Lung (tissue), 16 donors: ENCODE results near the gene POU2AF3. TPM values are rescaled to one million over a fixed set of nuclear protein-coding genes. Genes with fewer than 3 reads are reported as not detected.

Experiments used
- ATAC-seq: fragments of 200-7000 bp; cut with Tn5 transposase; one replicate; pipeline ENCODE4 v1.9.1; 2020; ENCODE audit warnings: moderate number of reproducible peaks; ENCODE audit not compliant: insufficient read depth, low FRiP score
- DNase-seq, 3 donors: peaks; one replicate each; pipeline ENCODE4 v3.0.0-alpha.2; 2013 to 2017
- H3K27ac ChIP-seq, 2 donors: one replicate each; pipeline ENCODE4 v1.5.1; 2013; ENCODE audit warnings: mild to moderate bottlenecking in 2 of 2, moderate library complexity in 2 of 2, control low read depth in 1 of 2, inconsistent platforms in 1 of 2, low read depth in 1 of 2, low read length in 1 of 2
- H3K27me3 ChIP-seq, 3 donors: one replicate each; pipeline ENCODE4 v1.5.1; 2013; ENCODE audit warnings: low read length in 2 of 3; ENCODE audit not compliant: control insufficient read depth in 3 of 3, insufficient read depth in 3 of 3
- H3K36me3 ChIP-seq, 4 donors: one replicate each; pipeline ENCODE4 v1.5.1; 2013; ENCODE audit warnings: low read length in 4 of 4, mild to moderate bottlenecking in 1 of 4, moderate library complexity in 1 of 4; ENCODE audit not compliant: control insufficient read depth in 4 of 4, insufficient read depth in 4 of 4
- H3K4me1 ChIP-seq, 5 donors: one replicate each; pipeline ENCODE4 v1.5.1; 2013; ENCODE audit warnings: low read length in 5 of 5, mild to moderate bottlenecking in 2 of 5, moderate library complexity in 1 of 5; ENCODE audit not compliant: control insufficient read depth in 5 of 5, insufficient read depth in 5 of 5
- H3K4me3 ChIP-seq: one replicate; pipeline ENCODE4 v1.5.1; 2013; ENCODE audit warnings: mild to moderate bottlenecking, control low read depth, moderate library complexity
- H3K9ac ChIP-seq, 2 donors: one replicate each; pipeline ENCODE4 v1.5.1; 2013; ENCODE audit warnings: low read length in 2 of 2, control low read depth in 1 of 2; ENCODE audit not compliant: insufficient read depth in 1 of 2
- H3K9me3 ChIP-seq, 4 donors: one replicate each; pipeline ENCODE4 v1.5.1; 2013; ENCODE audit warnings: low read length in 3 of 4, mild to moderate bottlenecking in 1 of 4, moderate library complexity in 1 of 4; ENCODE audit not compliant: control insufficient read depth in 4 of 4, insufficient read depth in 3 of 4
- CTCF ChIP-seq: IDR thresholded peaks from 2 replicates; pipeline ENCODE4 v1.5.1; 2012; ENCODE audit warnings: mild to moderate bottlenecking; ENCODE audit errors: control extremely low read depth, extremely low read depth
- WGBS, 2 donors: extraction: QIAGEN DNeasy Blood & Tissue Kit; methylation state at CpG; one replicate each; pipeline ENCODE4 v1.1.7; 2013; 5-methylcytosine and 5-hydroxymethylcytosine counted together
- long read RNA-seq, 5 donors: transcript quantifications; one replicate each; lab custom pipeline, GENCODE V29; 2026
- polyA plus RNA-seq, 2 donors: library from polyadenylated mRNA; stranded (reverse); fragments of 200-250 nt; gene quantifications; one replicate each; pipeline ENCODE4 v1.2.1, GENCODE V29; 2013
- total RNA-seq, 2 donors: library from RNA; depleted of rRNA in 1 of 2; stranded (reverse); fragments of >200 nt in 1 of 2; gene quantifications; one replicate each; pipeline ENCODE4 v1.2.1, GENCODE V29; 2014 to 2021
- donor health status: control.
- donor health status: control.
- donor health status: Bipolar disorder and iron deficiency.
- donor health status: healthy.
- donor health status: DM: yes; HTN: yes; CAD: no.

Gene POU2AF3, protein sequence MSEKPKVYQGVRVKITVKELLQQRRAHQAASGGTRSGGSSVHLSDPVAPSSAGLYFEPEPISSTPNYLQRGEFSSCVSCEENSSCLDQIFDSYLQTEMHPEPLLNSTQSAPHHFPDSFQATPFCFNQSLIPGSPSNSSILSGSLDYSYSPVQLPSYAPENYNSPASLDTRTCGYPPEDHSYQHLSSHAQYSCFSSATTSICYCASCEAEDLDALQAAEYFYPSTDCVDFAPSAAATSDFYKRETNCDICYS
- total RNA-seq, result 1 to 10 TPM; 1.5 to 4.2 TPM
- polyA plus RNA-seq, result 1 to 10 TPM; 2.0 to 5.4 TPM
- long read RNA-seq, donor 1, result 0 reads
- long read RNA-seq, donor 2, partial matches to known transcripts, result 8 of 10 reads
- long read RNA-seq, donor 2, other reads (novel, unspliced or antisense), result 0 of 10 reads
- long read RNA-seq, donor 3, partial matches to known transcripts, result 0 of 3 reads
- long read RNA-seq, donor 3, other reads (novel, unspliced or antisense), result 0 of 3 reads
- long read RNA-seq, donor 4, result 0 reads
- long read RNA-seq, donor 5, partial matches to known transcripts, result 0 of 5 reads
- long read RNA-seq, donor 5, other reads (novel, unspliced or antisense), result 0 of 5 reads

- WGBS, 2 donors, result 9 to 11% methylated on average over 51 to 57 of the region's 57 CpGs
- Histone ChIP-seq H3K9me3 (no peaks in the 10 kb centered on the region), H3K27ac (peak within 1 kb of the TSS in 1 of 2 donors; percentile 89), H3K9ac (peak within 1 kb of the TSS in 1 of 2 donors; percentile 49), H3K27me3 (no peaks in the 10 kb centered on the region), H3K36me3 (no peaks in the 10 kb centered on the region), H3K4me1 (peaks cover 0 to 36% (median 14%) of the 10 kb centered on the region in 5 donors), H3K4me3 (peak within 1 kb of the TSS; percentile 47)
- peak; percentile 7 for ATAC-seq
- TF ChIP-seq CTCF, result no peak
- DNase-seq, result no peak
Measured at GRCh38 chr11:111298413-111299100, at the start of gene POU2AF3. Gene POU2AF3 (plus strand): TSS chr11:111298546. CDS start chr11:111298582, 36 bp downstream.

DNA sequence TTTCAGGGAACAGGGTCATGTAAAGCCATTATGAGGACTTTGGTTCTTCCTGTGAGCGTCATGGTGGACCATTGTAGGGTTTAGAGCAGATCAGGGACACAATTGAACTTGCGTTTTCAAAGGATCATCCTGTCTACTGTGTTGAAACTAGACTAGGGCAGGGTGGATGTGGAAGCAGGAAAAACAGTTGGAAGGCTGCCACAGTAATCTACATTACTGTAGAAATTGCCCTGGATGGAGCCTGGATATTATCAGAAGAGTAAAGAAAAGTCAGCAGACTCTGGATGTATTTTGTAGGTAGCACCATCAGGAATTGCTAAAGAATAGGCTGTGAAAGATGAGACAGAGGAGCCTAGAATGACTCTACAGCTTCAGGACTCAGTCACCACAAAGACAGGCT is 47.4 kb upstream of the POU2AF3 start:
- DNase-seq (peak in 1 of 3 donors; percentile 72), ATAC-seq (no peak)
- Histone ChIP-seq H3K9ac (no peak overlapping the region), H3K4me1 (peaks cover 0 to 4% (median 0%) of the 10 kb centered on the region in 5 donors), H3K27me3 (no peaks in the 10 kb centered on the region), H3K36me3 (no peaks in the 10 kb centered on the region), H3K4me3 (no peak overlapping the region), H3K9me3 (no peaks in the 10 kb centered on the region), H3K27ac (no peak overlapping the region)
- TF ChIP-seq CTCF, result no peak
- WGBS, 2 donors, result 64 to 80% methylated on average over 2 of the region's 2 CpGs

- 86 to 91% methylated on average over 1 of the region's 1 CpG for WGBS, 2 donors
- ATAC-seq, result no peak
- no peaks in the 10 kb centered on the region for H3K27me3 ChIP-seq
- H3K4me1 ChIP-seq, result peaks cover 0 to 4% (median 0%) of the 10 kb centered on the region in 5 donors
- no peak for DNase-seq
- TF ChIP-seq CTCF, result no peak
- no peak overlapping the region for H3K27ac ChIP-seq
- H3K9me3 ChIP-seq, result no peaks in the 10 kb centered on the region
- H3K36me3 ChIP-seq, result no peaks in the 10 kb centered on the region
- H3K4me3 ChIP-seq, result no peak overlapping the region
- no peak overlapping the region for H3K9ac ChIP-seq
Measured at GRCh38 chr11:111253131-111253530, 45.2 kb upstream of the POU2AF3 start.
